ENCODE results near the gene FBXL14.

FBXL14 gene

GRCh38 chr12:1523558-1524050 lies 70.8 kb downstream of the FBXL14 start:
- no peak overlapping the region for H3K4me3 ChIP-seq (ENCODE audit: low read depth, low read length)
- DNase-seq (ENCODE audit: low read depth), result no peak

- no peak for DNase-seq (ENCODE audit: low read depth)
- H3K4me3 ChIP-seq (ENCODE audit: low read depth, low read length), result no peak overlapping the region
Measured at GRCh38 chr12:1523046-1523445, 71.3 kb downstream of the FBXL14 start.

- no peak overlapping the region for H3K4me3 ChIP-seq (ENCODE audit: low read depth, low read length)
- DNase-seq (ENCODE audit: low read depth), result no peak
Measured at GRCh38 chr12:1519642-1520041, 74.7 kb downstream of the FBXL14 start.

- H3K4me3 ChIP-seq (ENCODE audit: low read depth, low read length), result no peak overlapping the region
- DNase-seq (ENCODE audit: low read depth), result peak; percentile 89
Measured at GRCh38 chr12:1518591-1519516, 75.5 kb downstream of the FBXL14 start.

- no peak for DNase-seq (ENCODE audit: low read depth)
- H3K4me3 ChIP-seq (ENCODE audit: low read depth, low read length), result no peak overlapping the region
Measured at GRCh38 chr12:1517734-1518525, 76.5 kb downstream of the FBXL14 start.

- DNase-seq (ENCODE audit: low read depth), result peak; percentile 82
- no peak overlapping the region for H3K4me3 ChIP-seq (ENCODE audit: low read depth, low read length)
Measured at GRCh38 chr12:1517007-1517406, 77.4 kb downstream of the FBXL14 start.

All from skeletal muscle cell (primary cell).